Heart left ventricle (tissue), 16 donors: ENCODE data around the gene CA14. TPM values are rescaled to one million over a fixed set of nuclear protein-coding genes. Genes with fewer than 3 reads are reported as not detected.
A peak's percentile ranks its signal among the peaks of the same experiment; 100 is the strongest.
"Not testable (repeated sequence)": the region's sequence is repeated elsewhere in the genome, so short reads cannot be mapped to it uniquely, and the experiment has no call there.

Experiments
- ATAC-seq, 4 donors: fragments of 200-7000 bp; cut with Tn5 transposase; one replicate each; pipeline ENCODE4 v1.9.1; 2020 to 2022; ENCODE audit warnings: moderate library complexity in 4 of 4, mild to moderate bottlenecking in 3 of 4, moderate number of reproducible peaks in 1 of 4
- DNase-seq, 5 donors: peaks; one replicate each; pipeline ENCODE4 v3.0.0-alpha.2; 2020
- H3K27ac ChIP-seq, 12 donors: fragments of 200-600 bp; sonication (generic) in 4 of 12; one replicate each; pipeline versions ENCODE4 v1.5.0 to v1.8.0; 2016 to 2022; ENCODE audit warnings: mild to moderate bottlenecking in 2 of 12
- H3K27me3 ChIP-seq, 9 donors: fragments of 200-600 bp; sonication (generic) in 2 of 9; one replicate each; pipeline versions ENCODE4 v1.5.1 to v1.8.0; 2016 to 2022; ENCODE audit warnings: mild to moderate bottlenecking in 3 of 9
- H3K36me3 ChIP-seq, 9 donors: fragments of 200-600 bp; sonication (generic) in 2 of 9; one replicate each; pipeline versions ENCODE4 v1.5.0 to v1.8.0; 2018 to 2022; ENCODE audit warnings: mild to moderate bottlenecking in 2 of 9
- H3K4me1 ChIP-seq, 12 donors: fragments of 200-600 bp; sonication (generic) in 4 of 12; one replicate each; pipeline versions ENCODE4 v1.5.0 to v1.8.0; 2016 to 2022; ENCODE audit warnings: mild to moderate bottlenecking in 3 of 12
- H3K4me3 ChIP-seq, 12 donors: fragments of 200-600 bp; sonication (generic) in 4 of 12; one replicate each; pipeline versions ENCODE4 v1.5.0 to v1.8.0; 2017 to 2022; ENCODE audit warnings: mild to moderate bottlenecking in 9 of 12, moderate library complexity in 4 of 12
- H3K9me3 ChIP-seq, 12 donors: fragments of 200-600 bp; sonication (generic) in 4 of 12; one replicate each; pipeline versions ENCODE4 v1.5.0 to v1.8.0; 2016 to 2022; ENCODE audit warnings: mild to moderate bottlenecking in 1 of 12
- CTCF ChIP-seq, 12 donors: fragments of 200-600 bp; sonication (generic) in 4 of 12; IDR thresholded peaks; one replicate each; pipeline versions ENCODE4 v1.5.0 to v1.8.0; 2018 to 2022; ENCODE audit warnings: antibody characterized with exemption in 12 of 12, mild to moderate bottlenecking in 5 of 12
- POLR2A ChIP-seq, 2 donors: fragments of 450-650 bp; IDR thresholded peaks; one replicate each; pipeline ENCODE4 v1.6.1; 2017; ENCODE audit warnings: antibody characterized with exemption in 2 of 2, mild to moderate bottlenecking in 2 of 2, moderate library complexity in 2 of 2
- WGBS, 4 donors: extraction: QIAGEN DNeasy Blood & Tissue Kit in 2 of 4; methylation state at CpG; one replicate each; pipeline versions ENCODE4 v1.1.5 to v1.1.7; 2013 to 2018; 5-methylcytosine and 5-hydroxymethylcytosine counted together
- intact Hi-C, 10 donors: fragments of 100-400 bp; cut with DNase I; formaldehyde crosslinking; loops; one replicate each; pipeline versions ENCODE4 v1.11.1 to v1.14.2; 2022
- polyA plus RNA-seq, 2 donors: library from polyadenylated mRNA; stranded (reverse); fragments of 200-250 nt; gene quantifications; one replicate each; pipeline ENCODE4 v1.2.3, GENCODE V29; 2013
- total RNA-seq, 9 donors: library from RNA; depleted of rRNA in 2 of 9; stranded (reverse); fragments of >200 nt in 2 of 9; fragmentation: NEBNext Ultra II Directional in 3 of 9; extraction: Animal tissue kit (Norgen Biotek cat#: 25700) in 3 of 9; gene quantifications; one replicate each; pipeline versions ENCODE4 v1.1.0 to v1.2.4, GENCODE V29; 2016 to 2023
- donor health status: ischemic (EF 13 %, LVEDD 7.1; RV severe dilation, severe dysfunction).
- donor health status: healthy with polysubstance abuse.
- donor health status: DM: no; HTN: yes; CAD: no.
- donor health status: DM: no; HTN: no; CAD: no.
- donor health status: ischemic (EF 25% LVEDD 6.9; RV normal size, moderate dysfunction).
- donor health status: ischemic (EF 25% LVEDD 5.7; RV mildly dilated, moderate dysfunction).
- donor health status: healthy.
- donor health status: DM: yes; HTN: yes; CAD: no.
- donor health status: ischemic (EF 35%, LVEDD 5.7; RV mildly dilated, moderate dysfunction).
- donor health status: nonischemic (EF 11% LVEDD 7.7; RV severe dilation, severe dysfunction).
- donor health status: DM: yes; HTN: yes; CAD: no.
- donor health status: PGD.
- donor health status: ischemic (EF 29% LVEDD 5.4; RV normal size, mild dysfunction).
- donor health status: nonischemic (EF 23%, LVEDD 6.1; RV moderate dilation, normal function).

CA14 gene
- total and polyA plus RNA-seq, 11 donors = 0.56 to 22.2 (median 4.2) TPM

GRCh38 chr1:150227228-150227627, 30.3 kb upstream of the CA14 start:
- TF ChIP-seq POLR2A (IDR thresholded peaks at IDR 0.05) (no peak), CTCF (IDR thresholded peaks at IDR 0.05) (no peak)
- ATAC-seq (no peak), DNase-seq (no peak)
- H3K4me3 ChIP-seq = no peak overlapping the region
- no peaks in the 10 kb centered on the region for H3K27me3 ChIP-seq
- H3K4me1 ChIP-seq = no peaks in the 10 kb centered on the region
- peaks cover 0 to 93% (median 85%) of the 10 kb centered on the region in 9 donors for H3K36me3 ChIP-seq
- no peaks in the 10 kb centered on the region for H3K9me3 ChIP-seq
- intact Hi-C loops = loop anchor here in 1 of 10 donors (10.0 kb wide), 1 partner anchor 928 kb away; the partner anchor contains the start of gene TNFAIP8L2
- no peak overlapping the region for H3K27ac ChIP-seq

- H3K36me3 ChIP-seq = peaks cover 0 to 83% (median 75%) of the 10 kb centered on the region in 9 donors
- intact Hi-C loops = loop anchor here in 1 of 10 donors (10.0 kb wide), 1 partner anchor 927 kb away; the partner anchor contains the start of gene TNFAIP8L2
- not testable (repeated sequence) for H3K4me3 ChIP-seq, ATAC-seq, H3K4me1 ChIP-seq, H3K9me3 ChIP-seq, DNase-seq, H3K27ac ChIP-seq, H3K27me3 ChIP-seq
- 96 to 97% (median 96%) methylated on average over 10 of the region's 10 CpGs for WGBS, 4 donors
Observed at GRCh38 chr1:150228246-150228645, 29.3 kb upstream of the CA14 start.

- H3K4me1 ChIP-seq = peaks cover 0 to 18% (median 11%) of the 10 kb centered on the region in 12 donors
- ATAC-seq, intact Hi-C loops: not testable (repeated sequence)
Observed at GRCh38 chr1:150232921-150233320, 24.7 kb upstream of the CA14 start.

GRCh38 chr1:150233359-150234308, 23.9 kb upstream of the CA14 start:
- Histone ChIP-seq H3K27ac (peak overlapping the region; percentile 83 to 100 (median 98)), H3K4me1 (peaks cover 0 to 18% (median 11%) of the 10 kb centered on the region in 12 donors), H3K36me3 (peaks cover 0 to 30% (median 25%) of the 10 kb centered on the region in 9 donors), H3K27me3 (no peaks in the 10 kb centered on the region), H3K4me3 (peak overlapping the region; percentile 78 to 99 (median 96)), H3K9me3 (no peaks in the 10 kb centered on the region)
- no peak for DNase-seq
- intact Hi-C loops = no loop called here
- no peak for TF ChIP-seq POLR2A (IDR thresholded peaks at IDR 0.05)
- TF ChIP-seq CTCF (IDR thresholded peaks at IDR 0.05) = no peak
- WGBS, 4 donors = 12 to 15% (median 13%) methylated on average over 15 of the region's 15 CpGs
- ATAC-seq = no peak

More at GRCh38 chr1:150232921-150233320, 24.7 kb upstream of the CA14 start:
- H3K4me3 ChIP-seq = peak overlapping the region in 1 of 12 donors; percentile 98
- H3K27ac ChIP-seq = peak overlapping the region in 3 of 12 donors; percentile 93 to 100 (median 99)
- WGBS, 4 donors = 88 to 94% (median 93%) methylated on average over 10 of the region's 10 CpGs
- not testable (repeated sequence) for DNase-seq, H3K27me3 ChIP-seq, H3K9me3 ChIP-seq
- H3K36me3 ChIP-seq = peaks cover 0 to 37% (median 30%) of the 10 kb centered on the region in 9 donors

GRCh38 chr1:150234309-150234565, 23.3 kb upstream of the CA14 start:
- TF ChIP-seq POLR2A (IDR thresholded peaks at IDR 0.05) = no peak
- no peak for TF ChIP-seq CTCF (IDR thresholded peaks at IDR 0.05)
- intact Hi-C loops = no loop called here
- no peaks in the 10 kb centered on the region for H3K27me3 ChIP-seq
- DNase-seq (no peak), ATAC-seq (peak in 2 of 4 donors; percentile 4 to 10)
- H3K36me3 ChIP-seq = peaks cover 0 to 24% (median 19%) of the 10 kb centered on the region in 9 donors
- peaks cover 0 to 18% (median 11%) of the 10 kb centered on the region in 12 donors for H3K4me1 ChIP-seq
- H3K27ac ChIP-seq = peak overlapping the region; percentile 83 to 100 (median 98)
- no peaks in the 10 kb centered on the region for H3K9me3 ChIP-seq
- peak overlapping the region; percentile 78 to 99 (median 96) for H3K4me3 ChIP-seq
- 0% methylated on average over 9 of the region's 9 CpGs for WGBS, 4 donors
